ENCODE measurements around the gene HAUS7. TPM values are rescaled to one million over a fixed set of nuclear protein-coding genes. Genes with fewer than 3 reads are reported as not detected.

Gene HAUS7
- total and polyA plus RNA-seq, 12 donors = 12.7 to 45.3 (median 19.2) TPM

GRCh38 chrX:153440556-153441135 is 29.7 kb downstream of the HAUS7 start:
- no peaks in the 10 kb centered on the region for H3K36me3 ChIP-seq
- no peak overlapping the region for H3K27ac ChIP-seq
- WGBS, 2 donors = 77 to 81% methylated on average over 13 of the region's 13 CpGs
- peaks cover 0 to 3% (median 0%) of the 10 kb centered on the region in 11 donors for H3K9me3 ChIP-seq
- no peak for ATAC-seq
- no peak for DNase-seq
- intact Hi-C loops (cut with DNase I) = loop anchor here in 1 of 10 donors (5.0 kb wide), 1 partner anchor 408 kb away; no protein-coding TSS in a partner anchor
- TF ChIP-seq, protein P1, sequence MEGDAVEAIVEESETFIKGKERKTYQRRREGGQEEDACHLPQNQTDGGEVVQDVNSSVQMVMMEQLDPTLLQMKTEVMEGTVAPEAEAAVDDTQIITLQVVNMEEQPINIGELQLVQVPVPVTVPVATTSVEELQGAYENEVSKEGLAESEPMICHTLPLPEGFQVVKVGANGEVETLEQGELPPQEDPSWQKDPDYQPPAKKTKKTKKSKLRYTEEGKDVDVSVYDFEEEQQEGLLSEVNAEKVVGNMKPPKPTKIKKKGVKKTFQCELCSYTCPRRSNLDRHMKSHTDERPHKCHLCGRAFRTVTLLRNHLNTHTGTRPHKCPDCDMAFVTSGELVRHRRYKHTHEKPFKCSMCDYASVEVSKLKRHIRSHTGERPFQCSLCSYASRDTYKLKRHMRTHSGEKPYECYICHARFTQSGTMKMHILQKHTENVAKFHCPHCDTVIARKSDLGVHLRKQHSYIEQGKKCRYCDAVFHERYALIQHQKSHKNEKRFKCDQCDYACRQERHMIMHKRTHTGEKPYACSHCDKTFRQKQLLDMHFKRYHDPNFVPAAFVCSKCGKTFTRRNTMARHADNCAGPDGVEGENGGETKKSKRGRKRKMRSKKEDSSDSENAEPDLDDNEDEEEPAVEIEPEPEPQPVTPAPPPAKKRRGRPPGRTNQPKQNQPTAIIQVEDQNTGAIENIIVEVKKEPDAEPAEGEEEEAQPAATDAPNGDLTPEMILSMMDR (IDR thresholded peaks at IDR 0.05) = no peak
- H3K4me3 ChIP-seq = no peak overlapping the region
- peaks cover 0 to 4% (median 0%) of the 10 kb centered on the region in 7 donors for H3K27me3 ChIP-seq
- H3K4me1 ChIP-seq = no peaks in the 10 kb centered on the region

- ATAC-seq = no peak
- intact Hi-C loops (cut with DNase I) = loop anchor here in 2 of 10 donors (5.0 to 10.0 kb wide), 3 partner anchors 405 to 475 kb away; no protein-coding TSS in a partner anchor
- Histone ChIP-seq H3K4me1 (no peaks in the 10 kb centered on the region), H3K27me3 (peaks cover 0 to 4% (median 0%) of the 10 kb centered on the region in 7 donors), H3K27ac (no peak overlapping the region), H3K9me3 (peaks cover 0 to 3% (median 0%) of the 10 kb centered on the region in 11 donors), H3K36me3 (no peaks in the 10 kb centered on the region), H3K4me3 (no peak overlapping the region)
- 91 to 93% methylated on average over 4 of the region's 4 CpGs for WGBS, 2 donors
- TF ChIP-seq, protein P1 (IDR thresholded peaks at IDR 0.05) = no peak
- DNase-seq = no peak
These were observed 30.4 kb downstream of the HAUS7 start for GRCh38 chrX:153439977-153440376.

DNA sequence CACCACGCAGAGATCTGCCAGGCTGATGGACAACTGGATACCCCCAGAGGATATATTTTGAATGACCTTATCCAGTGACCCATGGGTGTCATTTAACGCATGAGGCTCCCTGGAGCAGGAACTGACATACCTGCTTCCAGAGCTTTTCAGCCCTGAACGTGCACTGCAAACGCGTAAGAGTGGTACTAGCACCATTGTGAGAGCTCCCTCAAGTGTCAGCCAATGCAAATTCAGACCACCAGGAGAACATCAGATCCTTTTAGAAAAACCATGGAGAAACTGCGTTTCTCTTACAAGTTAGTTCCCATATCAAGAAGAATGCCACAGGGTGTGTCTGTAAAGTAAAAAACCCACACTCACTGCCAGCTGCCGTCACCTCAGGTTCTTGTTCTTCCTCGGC is 31.8 kb downstream of the HAUS7 start:
- H3K4me3 ChIP-seq = no peak overlapping the region
- H3K36me3 ChIP-seq = no peaks in the 10 kb centered on the region
- H3K9me3 ChIP-seq = peaks cover 0 to 3% (median 0%) of the 10 kb centered on the region in 11 donors
- ATAC-seq (peak in 1 of 8 donors; percentile 50), DNase-seq (no peak)
- H3K27me3 ChIP-seq = peaks cover 0 to 4% (median 0%) of the 10 kb centered on the region in 7 donors
- intact Hi-C loops (cut with DNase I) = loop anchor here in 1 of 10 donors (10.0 kb wide), 2 partner anchors 404 to 474 kb away; no protein-coding TSS in a partner anchor
- 25 to 28% methylated on average over 8 of the region's 8 CpGs for WGBS, 2 donors
- no peak overlapping the region for H3K27ac ChIP-seq
- TF ChIP-seq, protein P1 (IDR thresholded peaks at IDR 0.05) = peak in 6 of 9 donors; percentile 10 to 56 (median 34)
- no peaks in the 10 kb centered on the region for H3K4me1 ChIP-seq

DNA sequence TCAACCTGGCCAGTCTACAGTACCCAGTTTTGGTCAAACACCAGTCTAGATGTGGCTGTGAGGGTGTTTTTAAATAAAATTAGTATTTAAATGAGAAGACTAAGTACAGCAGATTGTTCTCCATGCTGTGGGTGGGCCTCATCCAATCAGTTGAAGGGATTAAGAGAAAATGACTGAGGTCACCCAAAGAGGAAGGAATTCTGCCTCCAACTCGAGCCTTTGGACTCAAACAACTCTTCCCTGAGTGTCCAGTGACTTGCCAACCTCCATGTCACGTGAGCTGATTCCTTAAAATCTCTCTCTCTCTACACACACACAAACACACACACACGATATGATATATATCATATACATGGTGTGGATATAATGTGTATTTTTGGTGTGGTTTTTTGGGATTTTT is 34.5 kb downstream of the HAUS7 start:
- H3K27me3 ChIP-seq = no peaks in the 10 kb centered on the region
- H3K4me3 ChIP-seq = no peak overlapping the region
- WGBS, 2 donors = 71 to 86% methylated on average over 3 of the region's 3 CpGs
- H3K9me3 ChIP-seq = peaks cover 0 to 10% (median 0%) of the 10 kb centered on the region in 11 donors
- H3K36me3 ChIP-seq = no peaks in the 10 kb centered on the region
- ATAC-seq (no peak), DNase-seq (no peak)
- intact Hi-C loops (cut with DNase I) = loop anchor here in 1 of 10 donors (10.0 kb wide), 2 partner anchors 401 to 471 kb away; no protein-coding TSS in a partner anchor
- TF ChIP-seq, protein P1 (IDR thresholded peaks at IDR 0.05) = no peak
- no peaks in the 10 kb centered on the region for H3K4me1 ChIP-seq
- H3K27ac ChIP-seq = no peak overlapping the region

All from heart right ventricle (tissue), 16 donors.